Endothelial cell of umbilical vein (primary cell): ENCODE data around the gene NR2C1.

ENCODE experiments used
- EZH2 ChIP-seq: IDR thresholded peaks from 2 replicates; pipeline ENCODE4 v1.6.1; 2012; ENCODE audit warnings: borderline replicate concordance, low read depth, mild to moderate bottlenecking, moderate library complexity, low read length, inconsistent platforms; ENCODE audit not compliant: severe bottlenecking
- FOS ChIP-seq: IDR thresholded peaks from 2 replicates; pipeline ENCODE4 v1.6.1; 2011; ENCODE audit warnings: mild to moderate bottlenecking, low read length, moderate library complexity, borderline replicate concordance; ENCODE audit not compliant: insufficient read depth
- MAX ChIP-seq: IDR thresholded peaks from 2 replicates; pipeline ENCODE4 v1.6.1; 2011; ENCODE audit not compliant: insufficient read depth, insufficient read length
- POLR2A ChIP-seq: IDR thresholded peaks from 2 replicates; pipeline ENCODE4 v1.6.1; 2012; ENCODE audit warnings: low read depth, mild to moderate bottlenecking, control low read depth, low read length
- POLR2AphosphoS5 ChIP-seq: IDR thresholded peaks from 2 replicates; pipeline ENCODE4 v1.6.1; 2012; ENCODE audit warnings: low read depth, mild to moderate bottlenecking, control low read depth, low read length, moderate library complexity; ENCODE audit not compliant: insufficient read depth
- TF ChIP-seq, protein P1 (sequence below), 2 donors: IDR thresholded peaks; 1 replicate in 1 of 2; 2 replicates in 1 of 2; pipeline ENCODE4 v1.5.1; 2011; ENCODE audit warnings: low read length in 2 of 2, mild to moderate bottlenecking in 2 of 2, moderate library complexity in 2 of 2, control low read depth in 1 of 2, inconsistent platforms in 1 of 2, low read depth in 1 of 2; ENCODE audit not compliant: insufficient read depth in 1 of 2; ENCODE audit errors: extremely low read depth in 1 of 2

DNA sequence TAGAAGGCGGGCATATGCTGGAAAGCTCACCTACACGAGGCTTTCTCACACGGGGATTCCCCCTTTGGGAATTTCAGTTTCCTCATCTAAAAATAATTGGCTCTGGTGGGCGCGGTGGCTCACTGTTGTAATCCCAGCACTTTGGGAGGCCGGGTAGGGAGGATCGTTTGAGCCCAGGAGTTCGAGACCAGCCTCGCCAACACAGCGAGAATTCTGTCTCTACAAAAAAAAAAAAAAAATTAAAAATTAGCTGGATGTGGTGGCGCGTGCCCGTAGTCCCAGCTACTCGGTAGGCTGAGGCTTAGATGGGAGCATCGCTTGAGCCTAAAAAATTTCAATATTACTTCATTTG, 69.5 kb downstream of the NR2C1 start:
- TF ChIP-seq, protein P1, sequence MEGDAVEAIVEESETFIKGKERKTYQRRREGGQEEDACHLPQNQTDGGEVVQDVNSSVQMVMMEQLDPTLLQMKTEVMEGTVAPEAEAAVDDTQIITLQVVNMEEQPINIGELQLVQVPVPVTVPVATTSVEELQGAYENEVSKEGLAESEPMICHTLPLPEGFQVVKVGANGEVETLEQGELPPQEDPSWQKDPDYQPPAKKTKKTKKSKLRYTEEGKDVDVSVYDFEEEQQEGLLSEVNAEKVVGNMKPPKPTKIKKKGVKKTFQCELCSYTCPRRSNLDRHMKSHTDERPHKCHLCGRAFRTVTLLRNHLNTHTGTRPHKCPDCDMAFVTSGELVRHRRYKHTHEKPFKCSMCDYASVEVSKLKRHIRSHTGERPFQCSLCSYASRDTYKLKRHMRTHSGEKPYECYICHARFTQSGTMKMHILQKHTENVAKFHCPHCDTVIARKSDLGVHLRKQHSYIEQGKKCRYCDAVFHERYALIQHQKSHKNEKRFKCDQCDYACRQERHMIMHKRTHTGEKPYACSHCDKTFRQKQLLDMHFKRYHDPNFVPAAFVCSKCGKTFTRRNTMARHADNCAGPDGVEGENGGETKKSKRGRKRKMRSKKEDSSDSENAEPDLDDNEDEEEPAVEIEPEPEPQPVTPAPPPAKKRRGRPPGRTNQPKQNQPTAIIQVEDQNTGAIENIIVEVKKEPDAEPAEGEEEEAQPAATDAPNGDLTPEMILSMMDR (IDR thresholded peaks at IDR 0.05; ENCODE audit: extremely low read depth in 1 of 2, insufficient read depth in 1 of 2, low read depth in 1 of 2, low read length in 2 of 2): no peak
- TF ChIP-seq POLR2A (no peak), MAX (no peak), POLR2AphosphoS5 (no peak), EZH2 (no peak), FOS (no peak)
